ENCODE data around the gene RHOXF2.
"Not testable (repeated sequence)": the region's sequence is repeated elsewhere in the genome, so short reads cannot be mapped to it uniquely, and the experiment has no call there.

Gene RHOXF2

GRCh38 chrX:120193720-120194119 is 35.3 kb downstream of the RHOXF2 start:
- H3K4me3 ChIP-seq (ENCODE audit: insufficient read length, low read depth); DNase-seq (ENCODE audit: low read depth, low spot score); H3K36me3 ChIP-seq (ENCODE audit: insufficient read depth, insufficient read length, low read length); H3K27me3 ChIP-seq (ENCODE audit: insufficient read depth, insufficient read length); H3K9ac ChIP-seq (ENCODE audit: insufficient read length, low read depth); H3K4me1 ChIP-seq (ENCODE audit: insufficient read depth, insufficient read length); H3K9me3 ChIP-seq (ENCODE audit: insufficient read depth, low read length): not testable (repeated sequence)

GRCh38 chrX:120195786-120196185 is 37.4 kb downstream of the RHOXF2 start:
- not testable (repeated sequence) for DNase-seq (ENCODE audit: low read depth, low spot score); H3K27me3 ChIP-seq (ENCODE audit: insufficient read depth, insufficient read length); H3K9ac ChIP-seq (ENCODE audit: insufficient read length, low read depth); H3K36me3 ChIP-seq (ENCODE audit: insufficient read depth, insufficient read length, low read length); H3K9me3 ChIP-seq (ENCODE audit: insufficient read depth, low read length); H3K4me3 ChIP-seq (ENCODE audit: insufficient read length, low read depth); H3K4me1 ChIP-seq (ENCODE audit: insufficient read depth, insufficient read length)

GRCh38 chrX:120196626-120197283 is 38.3 kb downstream of the RHOXF2 start:
- not testable (repeated sequence) for H3K27me3 ChIP-seq (ENCODE audit: insufficient read depth, insufficient read length); H3K9me3 ChIP-seq (ENCODE audit: insufficient read depth, low read length); H3K36me3 ChIP-seq (ENCODE audit: insufficient read depth, insufficient read length, low read length); H3K4me1 ChIP-seq (ENCODE audit: insufficient read depth, insufficient read length); H3K4me3 ChIP-seq (ENCODE audit: insufficient read length, low read depth); DNase-seq (ENCODE audit: low read depth, low spot score); H3K9ac ChIP-seq (ENCODE audit: insufficient read length, low read depth)

DNA sequence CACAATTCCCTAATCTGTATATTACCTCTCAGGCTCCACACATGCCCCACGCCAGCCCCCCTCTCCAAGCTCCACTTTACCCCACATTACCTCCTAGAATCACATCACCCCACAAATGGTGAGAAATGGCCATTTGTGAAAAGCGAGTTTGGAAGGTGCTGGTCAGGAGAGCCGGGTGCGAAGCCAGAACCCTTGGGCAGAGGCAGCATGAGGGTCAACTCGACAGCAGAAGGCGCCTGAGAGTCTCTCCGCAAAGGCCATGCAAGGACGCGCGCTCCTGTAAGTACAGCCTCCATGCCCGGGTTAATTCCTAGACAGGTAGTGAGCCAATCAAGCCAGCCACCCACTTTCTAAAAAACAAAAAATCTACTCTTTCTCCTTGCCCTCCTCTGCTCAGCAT is 42.4 kb downstream of the RHOXF2 start:
- no peaks in the 10 kb centered on the region for H3K27me3 ChIP-seq (ENCODE audit: insufficient read depth, insufficient read length)
- no peak overlapping the region for H3K4me3 ChIP-seq (ENCODE audit: insufficient read length, low read depth)
- H3K9me3 ChIP-seq (ENCODE audit: insufficient read depth, low read length) = no peaks in the 10 kb centered on the region
- no peaks in the 10 kb centered on the region for H3K4me1 ChIP-seq (ENCODE audit: insufficient read depth, insufficient read length)
- no peaks in the 10 kb centered on the region for H3K36me3 ChIP-seq (ENCODE audit: insufficient read depth, insufficient read length, low read length)
- TF ChIP-seq SUZ12 (IDR thresholded peaks at IDR 0.05; ENCODE audit: extremely low read depth, insufficient read depth, insufficient read length) = no peak
- no peak for TF ChIP-seq ZNF274 (IDR thresholded peaks at IDR 0.05; ENCODE audit: low read depth, low read length)
- no peak for TF ChIP-seq YY1 (IDR thresholded peaks at IDR 0.05; ENCODE audit: insufficient read depth, insufficient read length)
- no peak for DNase-seq (ENCODE audit: low read depth, low spot score)
- H3K9ac ChIP-seq (ENCODE audit: insufficient read length, low read depth) = no peak overlapping the region

- Histone ChIP-seq H3K27me3 (ENCODE audit: insufficient read depth, insufficient read length) (no peaks in the 10 kb centered on the region), H3K36me3 (ENCODE audit: insufficient read depth, insufficient read length, low read length) (no peaks in the 10 kb centered on the region), H3K9me3 (ENCODE audit: insufficient read depth, low read length) (no peaks in the 10 kb centered on the region), H3K9ac (ENCODE audit: insufficient read length, low read depth) (no peak overlapping the region), H3K4me3 (ENCODE audit: insufficient read length, low read depth) (no peak overlapping the region), H3K4me1 (ENCODE audit: insufficient read depth, insufficient read length) (no peaks in the 10 kb centered on the region)
- TF ChIP-seq SUZ12 (IDR thresholded peaks at IDR 0.05; ENCODE audit: extremely low read depth, insufficient read depth, insufficient read length) (no peak), ZNF274 (IDR thresholded peaks at IDR 0.05; ENCODE audit: low read depth, low read length) (no peak), YY1 (IDR thresholded peaks at IDR 0.05; ENCODE audit: insufficient read depth, insufficient read length) (no peak)
- no peak for DNase-seq (ENCODE audit: low read depth, low spot score)
Observed at GRCh38 chrX:120205816-120206753, 47.7 kb downstream of the RHOXF2 start.

GRCh38 chrX:120207009-120207605 is 48.7 kb downstream of the RHOXF2 start:
- Histone ChIP-seq H3K9ac (ENCODE audit: insufficient read length, low read depth) (no peak overlapping the region), H3K9me3 (ENCODE audit: insufficient read depth, low read length) (no peaks in the 10 kb centered on the region), H3K4me3 (ENCODE audit: insufficient read length, low read depth) (no peak overlapping the region), H3K4me1 (ENCODE audit: insufficient read depth, insufficient read length) (no peaks in the 10 kb centered on the region), H3K27me3 (ENCODE audit: insufficient read depth, insufficient read length) (no peaks in the 10 kb centered on the region), H3K36me3 (ENCODE audit: insufficient read depth, insufficient read length, low read length) (no peaks in the 10 kb centered on the region)
- TF ChIP-seq YY1 (IDR thresholded peaks at IDR 0.05; ENCODE audit: insufficient read depth, insufficient read length) = no peak
- TF ChIP-seq SUZ12 (IDR thresholded peaks at IDR 0.05; ENCODE audit: extremely low read depth, insufficient read depth, insufficient read length) = no peak
- no peak for TF ChIP-seq ZNF274 (IDR thresholded peaks at IDR 0.05; ENCODE audit: low read depth, low read length)
- no peak for DNase-seq (ENCODE audit: low read depth, low spot score)

DNA sequence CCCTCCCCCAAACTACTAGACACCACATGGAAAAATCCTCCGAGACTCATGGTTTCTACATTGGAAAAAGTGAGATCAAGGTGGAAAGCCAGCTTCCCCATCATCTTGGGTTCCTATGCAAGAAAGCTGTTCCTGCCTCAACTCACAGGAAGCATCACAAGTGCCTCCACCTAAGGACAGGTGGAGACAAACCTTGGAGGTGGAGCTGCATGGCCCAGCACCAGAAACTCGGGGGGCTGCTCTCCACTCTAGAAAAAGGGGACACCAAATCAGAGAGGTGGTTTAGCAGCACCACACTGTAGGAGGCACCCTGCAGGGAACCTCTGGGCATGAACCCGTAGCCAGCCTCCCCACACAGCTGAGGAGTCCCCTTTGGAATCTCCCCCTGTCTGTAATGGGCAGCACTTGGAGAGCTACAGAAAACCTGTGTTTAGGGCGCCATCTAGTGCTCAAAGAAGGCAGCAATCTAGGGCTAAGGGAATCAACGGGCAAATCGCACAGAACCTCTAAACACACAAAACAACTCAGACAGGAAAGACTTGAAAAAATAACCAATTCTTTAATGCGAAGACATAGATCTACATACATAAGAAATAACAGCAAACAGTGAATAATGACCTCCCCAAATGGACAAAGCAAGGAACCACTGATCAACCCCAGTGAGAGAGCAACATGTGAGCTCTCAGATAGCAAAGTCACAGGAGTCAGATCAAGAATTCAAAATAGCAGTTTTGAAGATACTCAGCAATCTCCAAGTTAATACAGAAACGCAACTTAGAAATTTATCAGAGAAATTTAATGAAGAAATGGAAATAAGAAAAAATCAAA is 55.2 kb downstream of the RHOXF2 start:
- Histone ChIP-seq H3K9ac (ENCODE audit: insufficient read length, low read depth) (no peak overlapping the region), H3K4me1 (ENCODE audit: insufficient read depth, insufficient read length) (no peaks in the 10 kb centered on the region), H3K27me3 (ENCODE audit: insufficient read depth, insufficient read length) (no peaks in the 10 kb centered on the region), H3K4me3 (ENCODE audit: insufficient read length, low read depth) (no peak overlapping the region), H3K36me3 (ENCODE audit: insufficient read depth, insufficient read length, low read length) (no peaks in the 10 kb centered on the region), H3K9me3 (ENCODE audit: insufficient read depth, low read length) (no peaks in the 10 kb centered on the region)
- DNase-seq (ENCODE audit: low read depth, low spot score) = peak; percentile 64
- no peak for TF ChIP-seq ZNF274 (IDR thresholded peaks at IDR 0.05; ENCODE audit: low read depth, low read length)
- TF ChIP-seq SUZ12 (IDR thresholded peaks at IDR 0.05; ENCODE audit: extremely low read depth, insufficient read depth, insufficient read length) = no peak
